Measurements from ENCODE around the gene KDM5B. TPM values are rescaled to one million over a fixed set of nuclear protein-coding genes. Genes with fewer than 3 reads are reported as not detected.

KDM5B gene
- total RNA-seq, 1 experiment from 2014 or later, result not detected

- Histone ChIP-seq H3K9me3 (ENCODE audit: low read length) (no peaks in the 10 kb centered on the region), H3K4me1 (ENCODE audit: low read length) (no peaks in the 10 kb centered on the region), H3K9me2 (replicated peaks; ENCODE audit: insufficient read depth, low read length) (no peaks in the 10 kb centered on the region), H3K4me3 (ENCODE audit: low read length) (no peak overlapping the region), H4K20me1 (ENCODE audit: insufficient read depth, low read depth, low read length) (no peaks in the 10 kb centered on the region), H3K27ac (ENCODE audit: low read length) (no peak overlapping the region), H3K9ac (ENCODE audit: low read length) (no peak overlapping the region), H3K4me2 (ENCODE audit: low read depth, low read length, poor library complexity, severe bottlenecking) (no peak overlapping the region), H3K36me3 (ENCODE audit: insufficient read depth, low read length) (no peaks in the 10 kb centered on the region), H2AFZ (ENCODE audit: low read length) (no peak overlapping the region), H3K79me2 (ENCODE audit: low read length) (no peaks in the 10 kb centered on the region), H3K27me3 (ENCODE audit: low read length) (no peaks in the 10 kb centered on the region)
- DNase-seq, result no peak
Observed at GRCh38 chr1:202788800-202789199, 19.4 kb downstream of the KDM5B start.

- no peaks in the 10 kb centered on the region for H3K79me2 ChIP-seq (ENCODE audit: low read length)
- H4K20me1 ChIP-seq (ENCODE audit: insufficient read depth, low read depth, low read length), result no peaks in the 10 kb centered on the region
- no peak overlapping the region for H3K4me3 ChIP-seq (ENCODE audit: low read length)
Observed at GRCh38 chr1:202786804-202787203, 21.4 kb downstream of the KDM5B start.

GRCh38 chr1:202781180-202781579 lies 27.0 kb downstream of the KDM5B start:
- no peaks in the 10 kb centered on the region for H3K27me3 ChIP-seq (ENCODE audit: low read length)
- no peak overlapping the region for H3K4me2 ChIP-seq (ENCODE audit: low read depth, low read length, poor library complexity, severe bottlenecking)
- H4K20me1 ChIP-seq (ENCODE audit: insufficient read depth, low read depth, low read length), result no peaks in the 10 kb centered on the region
- H3K27ac ChIP-seq (ENCODE audit: low read length), result no peak overlapping the region
- no peak overlapping the region for H3K9ac ChIP-seq (ENCODE audit: low read length)
- H3K4me1 ChIP-seq (ENCODE audit: low read length), result no peaks in the 10 kb centered on the region
- no peaks in the 10 kb centered on the region for H3K36me3 ChIP-seq (ENCODE audit: insufficient read depth, low read length)
- H2AFZ ChIP-seq (ENCODE audit: low read length), result no peak overlapping the region
- no peaks in the 10 kb centered on the region for H3K9me3 ChIP-seq (ENCODE audit: low read length)
- no peaks in the 10 kb centered on the region for H3K9me2 ChIP-seq (replicated peaks; ENCODE audit: insufficient read depth, low read length)
- DNase-seq, result no peak
- H3K4me3 ChIP-seq (ENCODE audit: low read length), result no peak overlapping the region
- no peaks in the 10 kb centered on the region for H3K79me2 ChIP-seq (ENCODE audit: low read length)

More at GRCh38 chr1:202786804-202787203, 21.4 kb downstream of the KDM5B start:
- DNase-seq, result no peak
- no peaks in the 10 kb centered on the region for H3K27me3 ChIP-seq (ENCODE audit: low read length)
- H3K4me1 ChIP-seq (ENCODE audit: low read length), result no peaks in the 10 kb centered on the region
- H2AFZ ChIP-seq (ENCODE audit: low read length), result no peak overlapping the region
- H3K4me2 ChIP-seq (ENCODE audit: low read depth, low read length, poor library complexity, severe bottlenecking), result no peak overlapping the region
- no peaks in the 10 kb centered on the region for H3K9me3 ChIP-seq (ENCODE audit: low read length)
- no peak overlapping the region for H3K27ac ChIP-seq (ENCODE audit: low read length)
- no peak overlapping the region for H3K9ac ChIP-seq (ENCODE audit: low read length)
- no peaks in the 10 kb centered on the region for H3K9me2 ChIP-seq (replicated peaks; ENCODE audit: insufficient read depth, low read length)
- no peaks in the 10 kb centered on the region for H3K36me3 ChIP-seq (ENCODE audit: insufficient read depth, low read length)

GRCh38 chr1:202770135-202770534 lies 38.1 kb downstream of the KDM5B start:
- no peak overlapping the region for H3K27ac ChIP-seq (ENCODE audit: low read length)
- no peak overlapping the region for H3K4me3 ChIP-seq (ENCODE audit: low read length)
- no peak overlapping the region for H3K9ac ChIP-seq (ENCODE audit: low read length)
- H3K79me2 ChIP-seq (ENCODE audit: low read length), result no peaks in the 10 kb centered on the region
- H3K4me1 ChIP-seq (ENCODE audit: low read length), result no peaks in the 10 kb centered on the region
- no peak overlapping the region for H3K4me2 ChIP-seq (ENCODE audit: low read depth, low read length, poor library complexity, severe bottlenecking)
- H4K20me1 ChIP-seq (ENCODE audit: insufficient read depth, low read depth, low read length), result no peaks in the 10 kb centered on the region
- H3K9me2 ChIP-seq (replicated peaks; ENCODE audit: insufficient read depth, low read length), result no peaks in the 10 kb centered on the region
- no peaks in the 10 kb centered on the region for H3K27me3 ChIP-seq (ENCODE audit: low read length)
- no peaks in the 10 kb centered on the region for H3K36me3 ChIP-seq (ENCODE audit: insufficient read depth, low read length)
- no peak overlapping the region for H2AFZ ChIP-seq (ENCODE audit: low read length)
- H3K9me3 ChIP-seq (ENCODE audit: low read length), result no peaks in the 10 kb centered on the region
- DNase-seq, result no peak

- Histone ChIP-seq H3K9ac (ENCODE audit: low read length) (no peak overlapping the region), H3K4me3 (ENCODE audit: low read length) (no peak overlapping the region), H3K36me3 (ENCODE audit: insufficient read depth, low read length) (no peaks in the 10 kb centered on the region), H3K27me3 (ENCODE audit: low read length) (no peaks in the 10 kb centered on the region), H3K79me2 (ENCODE audit: low read length) (no peaks in the 10 kb centered on the region), H4K20me1 (ENCODE audit: insufficient read depth, low read depth, low read length) (no peaks in the 10 kb centered on the region), H3K4me2 (ENCODE audit: low read depth, low read length, poor library complexity, severe bottlenecking) (no peak overlapping the region), H2AFZ (ENCODE audit: low read length) (no peak overlapping the region), H3K27ac (ENCODE audit: low read length) (no peak overlapping the region), H3K9me3 (ENCODE audit: low read length) (no peaks in the 10 kb centered on the region), H3K4me1 (ENCODE audit: low read length) (no peaks in the 10 kb centered on the region), H3K9me2 (replicated peaks; ENCODE audit: insufficient read depth, low read length) (no peaks in the 10 kb centered on the region)
- DNase-seq, result no peak
Observed at GRCh38 chr1:202765721-202766120, 42.5 kb downstream of the KDM5B start.

- Histone ChIP-seq H3K4me1 (ENCODE audit: low read length) (no peaks in the 10 kb centered on the region), H3K27ac (ENCODE audit: low read length) (no peak overlapping the region), H2AFZ (ENCODE audit: low read length) (no peak overlapping the region), H3K9me3 (ENCODE audit: low read length) (no peaks in the 10 kb centered on the region), H3K36me3 (ENCODE audit: insufficient read depth, low read length) (no peaks in the 10 kb centered on the region), H3K4me3 (ENCODE audit: low read length) (no peak overlapping the region), H3K27me3 (ENCODE audit: low read length) (no peaks in the 10 kb centered on the region), H3K9ac (ENCODE audit: low read length) (no peak overlapping the region), H3K4me2 (ENCODE audit: low read depth, low read length, poor library complexity, severe bottlenecking) (no peak overlapping the region), H3K79me2 (ENCODE audit: low read length) (no peaks in the 10 kb centered on the region), H3K9me2 (replicated peaks; ENCODE audit: insufficient read depth, low read length) (no peaks in the 10 kb centered on the region), H4K20me1 (ENCODE audit: insufficient read depth, low read depth, low read length) (no peaks in the 10 kb centered on the region)
- no peak for DNase-seq
Observed at GRCh38 chr1:202762019-202762418, 46.2 kb downstream of the KDM5B start.

GRCh38 chr1:202760589-202760988 lies 47.6 kb downstream of the KDM5B start:
- H3K9me2 ChIP-seq (replicated peaks; ENCODE audit: insufficient read depth, low read length), result no peaks in the 10 kb centered on the region
- no peaks in the 10 kb centered on the region for H3K4me1 ChIP-seq (ENCODE audit: low read length)
- no peaks in the 10 kb centered on the region for H3K9me3 ChIP-seq (ENCODE audit: low read length)
- no peak overlapping the region for H3K4me2 ChIP-seq (ENCODE audit: low read depth, low read length, poor library complexity, severe bottlenecking)
- H3K36me3 ChIP-seq (ENCODE audit: insufficient read depth, low read length), result no peaks in the 10 kb centered on the region
- H3K27me3 ChIP-seq (ENCODE audit: low read length), result no peaks in the 10 kb centered on the region
- DNase-seq, result no peak
- no peaks in the 10 kb centered on the region for H4K20me1 ChIP-seq (ENCODE audit: insufficient read depth, low read depth, low read length)
- no peak overlapping the region for H3K9ac ChIP-seq (ENCODE audit: low read length)
- H3K79me2 ChIP-seq (ENCODE audit: low read length), result no peaks in the 10 kb centered on the region
- no peak overlapping the region for H3K4me3 ChIP-seq (ENCODE audit: low read length)
- H2AFZ ChIP-seq (ENCODE audit: low read length), result no peak overlapping the region
- no peak overlapping the region for H3K27ac ChIP-seq (ENCODE audit: low read length)

- Histone ChIP-seq H3K4me1 (ENCODE audit: low read length) (peaks cover 5% of the 10 kb centered on the region; the same call in 1 of the 2 replicates), H3K36me3 (ENCODE audit: insufficient read depth, low read length) (no peaks in the 10 kb centered on the region), H3K9ac (ENCODE audit: low read length) (no peak overlapping the region), H3K9me3 (ENCODE audit: low read length) (no peaks in the 10 kb centered on the region), H4K20me1 (ENCODE audit: insufficient read depth, low read depth, low read length) (no peaks in the 10 kb centered on the region), H3K27me3 (ENCODE audit: low read length) (no peaks in the 10 kb centered on the region), H3K4me3 (ENCODE audit: low read length) (no peak overlapping the region), H3K9me2 (replicated peaks; ENCODE audit: insufficient read depth, low read length) (no peaks in the 10 kb centered on the region), H3K4me2 (ENCODE audit: low read depth, low read length, poor library complexity, severe bottlenecking) (no peak overlapping the region), H3K27ac (ENCODE audit: low read length) (no peak overlapping the region), H2AFZ (ENCODE audit: low read length) (no peak overlapping the region), H3K79me2 (ENCODE audit: low read length) (no peaks in the 10 kb centered on the region)
- DNase-seq, result no peak
Observed at GRCh38 chr1:202756391-202756790, 51.8 kb downstream of the KDM5B start.

- Histone ChIP-seq H3K4me3 (ENCODE audit: low read length) (no peak overlapping the region), H3K4me2 (ENCODE audit: low read depth, low read length, poor library complexity, severe bottlenecking) (no peak overlapping the region), H2AFZ (ENCODE audit: low read length) (no peak overlapping the region), H3K79me2 (ENCODE audit: low read length) (no peaks in the 10 kb centered on the region), H3K9me2 (replicated peaks; ENCODE audit: insufficient read depth, low read length) (no peaks in the 10 kb centered on the region), H3K27ac (ENCODE audit: low read length) (no peak overlapping the region), H3K36me3 (ENCODE audit: insufficient read depth, low read length) (no peaks in the 10 kb centered on the region), H3K9ac (ENCODE audit: low read length) (no peak overlapping the region), H4K20me1 (ENCODE audit: insufficient read depth, low read depth, low read length) (no peaks in the 10 kb centered on the region), H3K27me3 (ENCODE audit: low read length) (no peaks in the 10 kb centered on the region), H3K9me3 (ENCODE audit: low read length) (no peaks in the 10 kb centered on the region), H3K4me1 (ENCODE audit: low read length) (peaks cover 5% of the 10 kb centered on the region; the same call in 1 of the 2 replicates)
- no peak for DNase-seq
Observed at GRCh38 chr1:202754293-202754692, 53.9 kb downstream of the KDM5B start.

All from Karpas-422 (cell line).